Small intestine (tissue), 7 donors: Measurements from ENCODE around the gene SON. TPM values are rescaled to one million over a fixed set of nuclear protein-coding genes. Genes with fewer than 3 reads are reported as not detected.
A peak's percentile ranks its signal among the peaks of the same experiment; 100 is the strongest.
"Not testable (repeated sequence)": the region's sequence is repeated elsewhere in the genome, so short reads cannot be mapped to it uniquely, and the experiment has no call there.

Source experiments
- DNase-seq, 2 donors: peaks; one replicate each; pipeline versions ENCODE4 v3.0.0 to v3.0.0-alpha.2; 2013
- FAIRE-seq: peaks from 2 replicates; lab custom pipeline; 2012; peaks lifted over from hg19 to GRCh38; lab: Jason Lieb, UNC
- H3K27ac ChIP-seq, 3 donors: one replicate each; pipeline ENCODE4 v1.5.1; 2013; ENCODE audit warnings: low read length in 2 of 3, mild to moderate bottlenecking in 2 of 3, control low read depth in 1 of 3, inconsistent platforms in 1 of 3, low read depth in 1 of 3, moderate library complexity in 1 of 3
- H3K27me3 ChIP-seq, 3 donors: one replicate each; pipeline ENCODE4 v1.6.1; 2013; ENCODE audit warnings: low read length in 3 of 3, inconsistent platforms in 1 of 3; ENCODE audit not compliant: control insufficient read depth in 3 of 3, insufficient read depth in 3 of 3
- H3K36me3 ChIP-seq, 3 donors: one replicate each; pipeline ENCODE4 v1.6.1; 2013; ENCODE audit warnings: low read length in 3 of 3, inconsistent platforms in 1 of 3, low read depth in 1 of 3, mild to moderate bottlenecking in 1 of 3, moderate library complexity in 1 of 3; ENCODE audit not compliant: control insufficient read depth in 3 of 3, insufficient read depth in 2 of 3
- H3K4me1 ChIP-seq, 3 donors: one replicate each; pipeline ENCODE4 v1.6.1; 2013; ENCODE audit warnings: low read length in 2 of 3, inconsistent platforms in 1 of 3, low read depth in 1 of 3, mild to moderate bottlenecking in 1 of 3, moderate library complexity in 1 of 3; ENCODE audit not compliant: control insufficient read depth in 3 of 3, insufficient read depth in 2 of 3
- H3K4me3 ChIP-seq, 3 donors: one replicate each; pipeline ENCODE4 v1.5.1; 2013; ENCODE audit warnings: low read length in 3 of 3, control low read depth in 1 of 3, inconsistent platforms in 1 of 3, low read depth in 1 of 3, mild to moderate bottlenecking in 1 of 3, moderate library complexity in 1 of 3
- H3K9me3 ChIP-seq, 2 donors: one replicate each; pipeline ENCODE4 v1.6.1; 2013; ENCODE audit warnings: low read depth in 1 of 2, low read length in 1 of 2; ENCODE audit not compliant: control insufficient read depth in 2 of 2, insufficient read depth in 1 of 2
- WGBS, 3 donors: extraction: QIAGEN DNeasy Blood & Tissue Kit; methylation state at CpG; one replicate each; pipeline ENCODE4 v1.1.7; 2013; 5-methylcytosine and 5-hydroxymethylcytosine counted together
- polyA plus RNA-seq, 4 donors: library from polyadenylated mRNA; stranded (reverse) in 3 of 4; unstranded in 1 of 4; fragments of 200-250 nt in 3 of 4; fragments of 120-200 nt in 1 of 4; gene quantifications; one replicate each; pipeline versions ENCODE4 v1.2.1 to v1.2.3, GENCODE V29; 2013
- donor health status: healthy with polysubstance abuse.
- donor health status: control.
- donor health status: control.
- donor health status: Bipolar disorder and iron deficiency.
- donor health status: healthy.

Gene SON
- polyA plus RNA-seq, 4 donors: 76.1 to 228 (median 88.8) TPM

GRCh38 chr21:33588485-33589335 lies 45.9 kb downstream of the SON start, which contains the start of gene DONSON:
Gene DONSON (minus strand): TSS chr21:33588684. CDS start chr21:33588641, 43 bp downstream.
- H3K27me3 ChIP-seq: no peaks in the 10 kb centered on the region
- H3K9me3 ChIP-seq: no peaks in the 10 kb centered on the region
- H3K4me3 ChIP-seq: peak within 1 kb of the TSS; percentile 72 to 91 (median 77)
- peak within 1 kb of the TSS; percentile 85 to 95 (median 92) for H3K27ac ChIP-seq
- WGBS, 3 donors: 0% methylated on average over 75 to 78 of the region's 78 CpGs
- peaks cover 0 to 4% (median 0%) of the 10 kb centered on the region in 3 donors for H3K4me1 ChIP-seq
- H3K36me3 ChIP-seq: no peaks in the 10 kb centered on the region
- FAIRE-seq (no peak), DNase-seq (peak; percentile 86 to 94)

- DNase-seq (no peak), FAIRE-seq (no peak)
- Histone ChIP-seq H3K36me3 (peaks cover 5 to 30% (median 6%) of the 10 kb centered on the region in 3 donors), H3K27me3 (no peaks in the 10 kb centered on the region), H3K9me3 (no peaks in the 10 kb centered on the region), H3K27ac (no peak overlapping the region), H3K4me3 (no peak overlapping the region), H3K4me1 (peaks cover 0 to 1% (median 0%) of the 10 kb centered on the region in 3 donors)
- 77 to 93% (median 77%) methylated on average over 1 of the region's 1 CpG for WGBS, 3 donors
Measured at GRCh38 chr21:33598051-33598450, 55.2 kb downstream of the SON start.

DNA sequence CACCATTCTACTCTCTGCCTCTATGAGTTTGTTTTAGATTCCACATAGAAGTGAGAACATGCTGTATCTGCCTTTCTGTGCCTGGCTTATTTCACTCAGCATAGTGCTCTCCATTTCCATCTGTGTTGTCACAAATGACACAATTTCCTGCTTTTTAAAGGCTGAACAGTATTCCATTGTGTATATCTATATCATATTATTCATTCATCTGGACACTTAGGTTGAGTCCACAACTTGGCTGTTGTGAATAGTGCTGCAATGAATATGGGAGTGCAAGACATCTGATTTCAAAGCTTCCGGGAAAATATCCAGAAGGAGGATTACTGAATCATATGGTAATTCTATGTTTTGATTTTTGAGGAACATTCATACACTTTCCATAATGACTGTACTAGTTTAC lies 65.7 kb downstream of the SON start:
- Histone ChIP-seq H3K36me3 (peaks cover 0 to 23% (median 6%) of the 10 kb centered on the region in 3 donors), H3K9me3 (no peaks in the 10 kb centered on the region), H3K4me1 (no peaks in the 10 kb centered on the region), H3K4me3 (no peak overlapping the region), H3K27me3 (no peaks in the 10 kb centered on the region), H3K27ac (no peak overlapping the region)
- no peak for FAIRE-seq
- WGBS, 3 donors: 60 to 81% (median 81%) methylated on average over 1 of the region's 1 CpG
- DNase-seq: no peak

- Histone ChIP-seq H3K36me3 (peaks cover 0 to 33% (median 6%) of the 10 kb centered on the region in 3 donors), H3K4me1 (no peaks in the 10 kb centered on the region), H3K4me3 (no peak overlapping the region), H3K9me3 (no peaks in the 10 kb centered on the region), H3K27ac (no peak overlapping the region), H3K27me3 (no peaks in the 10 kb centered on the region)
- 93 to 97% (median 95%) methylated on average over 7 of the region's 7 CpGs for WGBS, 3 donors
- DNase-seq: no peak
- FAIRE-seq: no peak
Measured at GRCh38 chr21:33611006-33611744, 68.3 kb downstream of the SON start.

GRCh38 chr21:33617565-33617964 lies 74.7 kb downstream of the SON start:
- H3K4me1 ChIP-seq, FAIRE-seq, H3K9me3 ChIP-seq, H3K27ac ChIP-seq, H3K4me3 ChIP-seq, H3K27me3 ChIP-seq: not testable (repeated sequence)
- WGBS, 3 donors: 79 to 89% (median 83%) methylated on average over 11 of the region's 11 CpGs
- peaks cover 0 to 31% (median 4%) of the 10 kb centered on the region in 3 donors for H3K36me3 ChIP-seq
- peak in 1 of 2 donors; percentile 15 for DNase-seq

GRCh38 chr21:33618407-33618806 lies 75.6 kb downstream of the SON start:
- 98 to 100% (median 98%) methylated on average over 2 of the region's 2 CpGs for WGBS, 3 donors
- H3K36me3 ChIP-seq: peaks cover 0 to 27% (median 1%) of the 10 kb centered on the region in 3 donors

DNA sequence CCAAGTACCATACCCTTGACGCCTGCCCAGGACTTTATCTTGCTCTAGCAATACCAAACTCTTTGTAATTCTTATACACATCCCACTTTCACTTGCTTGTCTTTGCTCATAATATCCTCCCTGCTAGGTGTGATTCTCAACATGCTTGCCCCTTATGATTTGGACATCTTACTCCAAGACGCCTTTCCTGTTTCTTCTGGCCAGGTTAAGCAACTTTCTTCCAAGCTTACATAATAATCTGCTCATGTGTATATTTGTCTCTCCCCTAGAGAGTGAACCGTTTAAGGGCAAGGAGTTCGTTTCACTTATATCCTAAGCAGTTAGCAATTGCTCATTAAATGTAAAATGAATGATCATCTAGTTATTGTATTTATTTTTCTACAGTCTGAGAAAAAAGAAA lies 76.9 kb downstream of the SON start:
- H3K4me1 ChIP-seq: no peaks in the 10 kb centered on the region
- FAIRE-seq (no peak), DNase-seq (no peak)
- no peaks in the 10 kb centered on the region for H3K27me3 ChIP-seq
- no peaks in the 10 kb centered on the region for H3K9me3 ChIP-seq
- H3K36me3 ChIP-seq: peaks cover 0 to 21% (median 1%) of the 10 kb centered on the region in 3 donors
- 94 to 96% (median 94%) methylated on average over 4 of the region's 4 CpGs for WGBS, 3 donors
- no peak overlapping the region for H3K27ac ChIP-seq
- H3K4me3 ChIP-seq: no peak overlapping the region

More at GRCh38 chr21:33618407-33618806, 75.6 kb downstream of the SON start:
- Histone ChIP-seq H3K27me3 (no peaks in the 10 kb centered on the region), H3K4me3 (no peak overlapping the region), H3K27ac (no peak overlapping the region), H3K4me1 (no peaks in the 10 kb centered on the region), H3K9me3 (no peaks in the 10 kb centered on the region)
- DNase-seq (no peak), FAIRE-seq (no peak)

- DNase-seq: no peak
- no peaks in the 10 kb centered on the region for H3K4me1 ChIP-seq
- H3K27ac ChIP-seq: no peak overlapping the region
- H3K36me3 ChIP-seq: peaks cover 0 to 17% (median 1%) of the 10 kb centered on the region in 3 donors
- H3K9me3 ChIP-seq: no peaks in the 10 kb centered on the region
- no peak for FAIRE-seq
- no peak overlapping the region for H3K4me3 ChIP-seq
- H3K27me3 ChIP-seq: no peaks in the 10 kb centered on the region
Measured at GRCh38 chr21:33622253-33622652, 79.4 kb downstream of the SON start.
